Activated CD4-positive, alpha-beta T cell treated with anti-CD3 and anti-CD28 coated beads for 4 hours (primary cell): Measurements from ENCODE around the gene PGAP1.

Experiments used
- DNase-seq, 2 donors: peaks; one replicate each; pipeline ENCODE4 v3.0.0-alpha.2; 2020

Gene PGAP1

DNA sequence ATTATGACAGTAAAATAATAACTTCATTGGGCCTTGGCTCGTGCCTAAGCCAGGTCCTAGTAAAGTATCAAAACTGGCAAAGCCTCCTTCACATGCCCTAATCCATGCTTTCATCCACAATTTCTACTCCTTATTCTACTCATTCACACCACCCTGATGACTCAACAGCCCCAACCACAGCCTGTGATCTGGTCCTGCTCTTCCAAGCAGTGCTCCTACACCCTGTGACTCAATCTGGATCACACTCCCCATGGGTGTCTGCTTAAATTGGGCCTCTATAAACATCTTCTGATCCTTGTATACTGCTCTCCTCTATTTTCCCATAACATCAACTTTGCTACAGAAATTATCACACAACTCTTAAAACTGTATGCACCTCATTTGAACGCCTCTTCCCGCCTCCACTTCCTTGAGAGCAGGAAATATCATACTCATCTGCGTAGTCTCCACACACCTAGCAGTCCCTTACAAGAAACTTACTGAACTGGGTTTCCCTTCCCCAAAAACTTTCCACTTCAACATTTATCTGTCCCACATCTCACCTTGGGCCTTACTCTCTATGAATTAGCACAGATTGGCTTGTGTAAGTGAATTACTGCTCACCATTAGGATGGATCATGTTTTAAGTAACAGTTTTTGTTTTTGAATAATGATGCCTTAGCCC, 142.9 kb downstream of the PGAP1 start:
- no peak for DNase-seq
